DOHH2 (cell line): ENCODE data around the gene GAREM1.

Source experiments
- CTCF ChIP-seq: fragments of 200-600 bp; sonication (generic); IDR thresholded peaks from one replicate; pipeline ENCODE4 v1.5.1; 2014; ENCODE audit warnings: antibody characterized with exemption, mild to moderate bottlenecking, low read depth, low read length; ENCODE audit not compliant: poor library complexity, severe bottlenecking
- EZH2phosphoT487 ChIP-seq: fragments of 200-600 bp; sonication (generic); IDR thresholded peaks from 2 replicates; pipeline ENCODE4 v1.6.1; 2017; ENCODE audit warnings: borderline replicate concordance, mild to moderate bottlenecking, antibody characterized with exemption, low read length, moderate library complexity, mixed read lengths

- TF ChIP-seq CTCF (no peak), EZH2phosphoT487 (no peak)
Measured at GRCh38 chr18:32469691-32470459, 807 bp downstream of the GAREM1 start.
